Stromal cell of bone marrow (primary cell): ENCODE results near the gene TBC1D22A.

Experiments used
- DNase-seq: peaks from one replicate; pipeline ENCODE4 v3.0.0-alpha.2; 2012; ENCODE audit warnings: low read depth

TBC1D22A gene

DNA sequence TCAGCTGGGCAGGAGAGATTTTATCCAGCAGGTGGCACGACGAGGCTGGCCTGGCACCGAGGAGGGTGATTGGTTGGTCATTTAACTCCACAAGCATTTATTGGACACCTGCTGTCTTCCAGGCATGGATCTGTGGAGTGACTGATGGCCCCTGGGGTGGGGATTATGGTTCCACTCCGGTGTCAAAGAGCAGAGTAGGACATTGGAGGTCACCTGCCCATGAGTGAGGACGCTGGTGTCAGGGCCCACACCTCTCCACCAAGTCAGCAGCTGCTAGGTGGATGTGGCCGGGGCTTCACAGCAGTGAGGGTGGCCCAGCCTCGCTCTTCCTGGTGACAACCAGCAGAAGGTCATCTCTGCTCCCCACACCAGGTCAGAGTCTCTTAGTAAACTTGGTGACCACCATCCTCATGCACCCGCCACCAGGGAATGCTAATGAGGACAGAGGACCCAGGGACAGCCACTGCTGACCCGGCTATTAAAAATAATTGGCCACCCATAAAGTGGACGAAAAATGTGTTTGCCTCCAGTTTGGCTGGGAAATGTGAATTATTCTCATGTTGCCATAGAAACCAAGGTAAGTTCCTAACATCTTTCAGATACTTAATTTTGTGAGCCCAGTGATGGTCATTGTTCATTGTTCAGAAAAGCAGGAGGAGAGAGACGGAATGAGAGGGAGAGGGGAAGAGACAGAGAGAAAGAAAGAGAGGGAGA lies 428.7 kb downstream of the TBC1D22A start:
- no peak for DNase-seq

DNA sequence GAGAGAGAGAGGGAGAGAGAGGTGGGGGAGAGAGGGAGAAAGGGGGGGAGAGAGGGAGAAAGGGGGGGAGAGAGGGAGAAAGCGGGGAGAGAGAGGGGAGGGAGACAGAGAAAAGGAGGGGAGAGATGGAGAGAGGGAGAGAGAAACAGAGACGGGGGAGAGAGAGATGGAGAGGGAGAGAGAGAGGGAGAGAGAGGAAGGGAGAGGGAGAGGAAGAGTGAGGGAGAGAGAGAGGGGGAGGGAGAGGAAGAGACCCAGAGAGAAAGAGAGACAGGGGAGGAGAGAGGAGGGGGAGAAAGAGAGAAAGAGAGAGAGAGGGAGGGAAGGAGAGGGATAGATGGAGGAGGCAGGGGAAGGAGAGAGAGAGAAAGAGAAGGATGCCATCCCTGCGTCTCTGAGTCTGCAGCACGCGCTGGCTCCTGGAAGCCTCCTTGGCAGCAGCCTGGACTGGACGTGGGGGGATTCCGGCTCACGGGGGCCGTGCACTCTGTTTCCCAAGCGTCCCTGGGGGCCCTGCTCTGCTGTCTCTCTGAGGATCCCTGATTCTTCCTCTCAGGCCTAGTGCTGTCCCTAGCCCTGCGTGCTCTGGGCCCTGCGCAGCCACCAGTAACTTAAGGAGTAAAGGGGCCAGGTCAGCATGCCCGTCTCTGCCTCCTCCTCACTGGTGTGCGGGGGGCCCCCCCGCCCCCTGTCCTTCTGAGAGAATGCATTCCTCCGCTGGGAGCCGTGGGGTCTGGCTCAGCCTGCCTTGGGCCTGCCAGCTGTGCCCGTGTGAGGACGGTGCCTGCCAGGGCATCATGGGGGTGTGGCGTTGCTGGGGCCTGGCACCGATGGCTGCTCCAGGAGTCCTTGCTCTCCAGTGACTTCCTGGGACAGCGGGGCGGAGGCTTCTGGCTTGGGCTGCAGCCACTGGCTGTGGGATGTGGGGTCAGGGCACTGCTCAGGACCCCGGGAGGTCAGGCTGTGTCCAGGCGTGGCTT lies 429.5 kb downstream of the TBC1D22A start:
- no peak for DNase-seq

DNA sequence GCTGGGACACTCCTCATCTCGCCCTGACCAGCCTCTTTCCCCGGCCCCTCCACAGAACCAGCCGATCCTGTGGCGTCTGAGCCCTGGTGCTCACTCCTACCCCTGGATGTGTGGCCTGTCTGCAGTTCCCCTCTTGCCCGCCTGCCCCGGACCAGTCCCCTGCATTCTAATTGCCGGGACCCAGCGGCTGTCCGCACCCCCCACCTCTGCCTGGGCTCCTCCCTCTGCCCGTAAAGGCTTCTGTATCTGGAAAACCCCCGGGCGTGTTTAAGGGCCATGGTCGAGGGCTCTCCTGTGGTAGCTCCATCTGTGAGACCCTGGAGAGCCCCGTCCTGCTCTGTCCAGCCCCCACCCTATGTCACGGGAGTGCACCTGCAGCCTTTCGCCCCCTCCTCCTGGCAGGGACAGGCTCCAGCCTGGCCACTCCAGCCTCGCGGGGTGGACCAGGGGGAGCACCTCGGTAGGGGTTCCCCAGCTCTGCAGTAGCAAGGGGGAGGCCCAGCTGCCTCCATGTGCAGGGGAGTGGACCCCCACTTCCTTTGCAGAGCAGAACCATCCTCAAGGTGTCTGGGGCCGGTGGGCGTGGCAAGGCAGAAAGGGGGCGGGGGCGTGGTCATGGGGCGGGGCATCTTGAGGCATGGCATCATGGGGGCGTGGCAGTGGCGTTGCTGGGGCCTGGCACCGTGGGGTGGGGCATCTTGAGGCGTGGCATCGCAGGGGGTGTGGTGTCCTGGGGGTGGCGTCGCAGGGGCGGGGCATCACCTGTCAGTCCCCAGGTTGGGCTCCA lies 430.4 kb downstream of the TBC1D22A start:
- no peak for DNase-seq

GRCh38 chr22:47193606-47194329 lies 431.3 kb downstream of the TBC1D22A start:
- no peak for DNase-seq

DNA sequence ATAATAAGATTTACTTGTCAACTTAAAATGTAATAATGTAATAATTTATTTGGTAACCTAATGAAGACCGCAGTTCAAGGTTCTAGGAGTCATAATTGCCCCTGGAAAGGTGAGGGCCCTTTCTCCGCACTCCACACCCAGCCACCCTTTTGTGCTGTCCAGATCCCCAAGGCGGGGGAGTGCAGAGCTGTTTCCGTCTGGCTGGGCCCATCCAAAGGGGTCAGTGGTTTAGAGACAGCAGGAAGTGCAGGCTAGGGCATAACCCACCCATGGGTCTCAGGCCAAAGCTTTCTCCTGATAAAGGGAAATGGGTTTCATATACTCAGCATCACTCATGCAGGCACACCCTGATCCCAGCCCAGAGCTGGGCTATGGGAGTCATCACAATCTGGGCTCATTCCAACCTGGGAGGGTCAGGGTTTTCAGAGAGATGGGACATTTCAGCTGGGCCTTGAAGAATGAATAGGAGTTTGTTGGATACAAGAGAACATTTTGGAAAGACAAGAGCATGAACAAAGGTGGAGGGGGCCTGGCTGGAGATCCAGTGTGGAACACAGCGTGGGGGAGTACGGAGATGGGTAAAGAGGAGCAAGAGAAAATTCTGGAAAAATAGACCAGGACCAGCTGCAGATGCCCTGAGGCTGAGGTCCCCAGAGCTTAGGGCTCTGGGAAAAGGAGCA lies 432.2 kb downstream of the TBC1D22A start:
- no peak for DNase-seq

- DNase-seq = no peak
These were observed 432.7 kb downstream of the TBC1D22A start for GRCh38 chr22:47195156-47195483.

GRCh38 chr22:47195484-47196165 lies 433.2 kb downstream of the TBC1D22A start:
- DNase-seq = no peak

DNA sequence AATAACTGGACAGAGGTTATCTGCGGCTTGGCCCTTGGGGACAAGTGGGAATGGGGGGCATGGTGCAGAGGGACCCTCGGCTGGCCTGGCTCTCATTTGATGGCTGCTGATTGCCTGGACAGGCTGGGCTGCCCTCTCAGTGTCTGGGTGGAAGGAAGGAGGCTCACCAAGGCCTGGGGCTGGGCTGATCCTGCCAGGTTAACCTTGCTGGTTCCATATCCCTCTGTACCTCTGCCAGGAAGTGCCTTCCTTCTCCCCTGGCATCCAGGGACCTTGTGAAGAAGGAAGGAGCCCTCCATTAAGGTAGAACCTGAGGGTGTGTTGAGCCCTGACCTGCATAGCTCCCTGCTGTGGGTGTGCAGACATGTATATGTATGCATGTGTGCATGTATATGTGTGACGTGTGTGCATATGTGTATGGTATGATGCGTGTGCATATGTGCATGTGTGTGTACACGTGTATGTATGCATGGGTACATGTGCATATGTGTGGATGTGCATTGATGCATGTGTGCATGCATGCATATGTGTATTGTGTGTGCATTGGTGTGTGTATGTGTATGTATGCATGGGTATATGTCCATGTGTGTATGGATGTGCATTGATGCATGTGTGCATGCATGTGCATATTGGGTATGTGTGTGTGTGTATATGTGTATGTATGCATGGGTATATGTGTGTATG lies 433.9 kb downstream of the TBC1D22A start:
- DNase-seq = no peak

GRCh38 chr22:47196881-47197772 lies 434.7 kb downstream of the TBC1D22A start:
- DNase-seq = no peak

DNA sequence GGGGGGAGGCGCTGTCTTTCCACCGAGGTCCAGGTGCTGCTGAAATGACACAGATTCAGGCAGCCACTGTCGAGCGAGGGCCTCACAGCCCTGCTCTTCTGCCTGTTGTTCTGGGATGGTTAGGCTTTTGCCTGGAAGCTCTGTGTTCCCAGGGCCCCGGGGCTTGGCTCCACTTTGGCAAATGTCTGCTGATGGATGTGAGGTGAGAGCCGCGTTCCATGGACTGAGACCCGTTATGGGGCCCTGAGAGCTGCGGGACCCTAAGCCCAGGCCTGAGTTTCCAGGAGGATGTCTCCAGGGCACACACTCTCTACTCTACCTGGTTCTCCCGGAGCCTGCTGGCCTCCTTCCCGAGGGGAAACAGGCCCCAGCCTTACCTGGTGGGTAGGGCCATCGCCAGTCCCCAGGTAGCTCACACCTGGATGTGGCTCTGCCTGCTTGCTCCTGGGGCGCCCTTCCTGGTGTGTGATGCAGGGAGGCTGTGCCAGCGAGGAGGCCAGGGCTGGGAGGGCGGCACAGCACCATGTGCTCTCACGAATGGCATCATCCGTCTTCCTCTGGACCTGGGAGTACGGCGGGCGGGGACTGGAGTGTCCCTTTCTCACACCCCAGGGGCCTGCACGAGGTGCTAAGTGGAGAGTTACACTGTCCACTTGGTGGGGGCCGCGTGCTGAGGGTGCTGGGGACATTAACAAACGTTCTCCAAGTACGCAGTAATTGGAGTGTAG lies 435.5 kb downstream of the TBC1D22A start:
- DNase-seq = no peak

- DNase-seq = no peak
These were observed 436.4 kb downstream of the TBC1D22A start for GRCh38 chr22:47198801-47199251.

DNA sequence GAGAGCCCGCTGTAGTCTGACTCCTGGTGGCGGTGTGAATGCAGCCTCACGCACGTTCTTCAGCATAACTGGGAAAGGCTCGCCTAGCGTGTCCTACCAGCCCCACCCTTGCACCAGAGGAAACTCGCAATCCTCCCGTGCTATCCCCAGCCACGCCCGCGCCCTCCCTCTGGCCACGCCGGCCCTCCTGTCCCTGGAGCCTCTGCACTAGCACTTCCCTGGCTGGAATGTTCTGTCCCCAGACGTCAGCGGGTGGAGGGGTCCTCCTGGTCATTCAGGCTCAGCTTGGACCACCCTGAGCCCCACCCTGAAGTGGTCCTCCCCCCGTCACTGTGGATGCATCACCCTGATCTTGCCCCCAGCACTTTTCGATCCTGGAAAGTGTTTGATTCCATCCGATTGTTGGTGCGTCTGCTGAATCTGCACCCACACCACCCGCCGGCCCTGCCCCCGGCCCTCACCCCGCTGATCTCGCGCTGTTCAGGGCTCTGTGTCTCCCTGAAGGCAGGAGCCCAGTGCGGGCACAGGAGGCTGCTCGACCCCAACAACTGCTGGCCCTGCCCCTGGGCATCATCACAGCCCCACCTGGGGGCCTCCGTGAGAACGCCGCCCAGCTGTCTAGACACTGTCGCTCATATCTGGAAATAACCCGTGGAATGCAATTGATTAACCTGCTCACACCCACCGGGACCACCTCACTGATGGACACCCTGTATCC lies 437.0 kb downstream of the TBC1D22A start:
- no peak for DNase-seq

DNA sequence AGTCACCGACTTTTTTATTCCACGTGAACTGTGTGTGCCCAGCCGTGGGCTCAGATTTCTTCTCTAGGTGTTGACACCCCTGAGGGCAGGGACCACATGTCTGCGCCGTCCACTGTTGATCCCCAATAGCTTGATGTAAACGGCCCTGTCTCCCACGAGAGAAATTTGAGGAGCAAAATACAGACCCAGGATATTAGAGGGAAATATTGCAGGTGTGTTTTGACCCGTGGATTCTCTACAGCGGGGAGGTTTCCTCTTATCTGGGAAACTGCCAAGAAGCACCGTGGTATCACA lies 437.5 kb downstream of the TBC1D22A start:
- DNase-seq = no peak

DNA sequence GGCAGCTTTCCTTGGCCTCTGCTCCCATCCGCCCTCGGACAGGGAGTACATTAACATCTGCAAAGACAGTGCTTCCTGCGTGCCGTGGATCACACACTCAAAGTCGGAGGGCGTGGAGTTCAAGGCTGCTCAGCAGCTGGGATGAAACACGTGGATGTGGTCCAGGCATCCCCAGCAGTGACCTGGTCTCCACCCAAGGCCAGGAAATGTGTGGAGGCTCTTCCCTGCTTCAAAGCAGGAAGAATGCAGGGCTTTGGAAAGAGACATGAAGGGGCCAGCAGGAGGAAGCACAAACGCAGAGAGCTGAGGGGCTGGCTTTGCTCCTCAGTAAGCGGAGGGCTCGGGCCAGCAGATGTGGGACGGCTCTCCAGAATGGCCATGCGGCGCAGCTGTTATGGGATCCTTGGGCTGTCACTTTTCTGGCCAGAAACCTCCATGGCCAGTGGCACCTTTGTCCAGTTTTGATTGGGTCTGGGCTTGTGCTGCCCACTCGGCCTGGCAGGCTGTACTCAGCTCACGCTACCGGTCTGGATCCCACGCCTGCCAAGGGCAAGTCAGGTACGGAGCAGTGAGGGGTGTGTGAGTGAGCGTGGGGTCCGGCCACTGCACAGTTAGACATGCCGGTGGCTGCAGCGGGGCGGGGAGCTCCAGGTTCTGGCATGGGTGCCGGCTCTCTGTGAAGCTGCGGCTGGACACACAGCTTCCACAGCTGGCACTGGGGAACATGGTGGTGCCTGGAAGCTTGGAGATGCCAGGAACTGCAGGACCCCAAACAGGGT lies 438.0 kb downstream of the TBC1D22A start:
- no peak for DNase-seq

GRCh38 chr22:47201186-47201995 lies 438.9 kb downstream of the TBC1D22A start:
- no peak for DNase-seq
